CD1c-positive myeloid dendritic cell (primary cell): ENCODE data around the gene RHBDF1.
A peak's percentile ranks its signal among the peaks of the same experiment; 100 is the strongest.

Experiments used
- DNase-seq: peaks from one replicate; pipeline ENCODE4 v3.0.0-alpha.2; 2016; ENCODE audit errors: extremely low spot score

The RHBDF1 gene

DNA sequence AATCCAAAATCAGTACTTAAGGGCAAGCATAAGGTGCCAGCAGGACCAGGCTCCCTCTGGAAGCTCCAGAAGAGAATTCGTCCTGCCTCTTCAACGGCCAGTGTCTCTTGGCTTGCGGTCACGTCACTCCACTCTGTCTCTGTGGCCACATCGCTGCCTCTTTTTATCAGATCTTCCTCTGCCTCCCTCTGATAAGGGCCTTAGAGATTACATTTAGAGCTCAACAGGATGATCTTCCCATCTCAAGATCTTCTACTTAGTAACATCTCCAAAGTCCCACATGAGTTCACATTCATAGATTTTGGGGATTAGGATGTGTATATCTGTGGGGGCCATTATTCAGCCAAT lies 22.5 kb upstream of the RHBDF1 start:
- no peak for DNase-seq

GRCh38 chr16:92431-93339 lies 20.3 kb upstream of the RHBDF1 start:
- DNase-seq = no peak

DNA sequence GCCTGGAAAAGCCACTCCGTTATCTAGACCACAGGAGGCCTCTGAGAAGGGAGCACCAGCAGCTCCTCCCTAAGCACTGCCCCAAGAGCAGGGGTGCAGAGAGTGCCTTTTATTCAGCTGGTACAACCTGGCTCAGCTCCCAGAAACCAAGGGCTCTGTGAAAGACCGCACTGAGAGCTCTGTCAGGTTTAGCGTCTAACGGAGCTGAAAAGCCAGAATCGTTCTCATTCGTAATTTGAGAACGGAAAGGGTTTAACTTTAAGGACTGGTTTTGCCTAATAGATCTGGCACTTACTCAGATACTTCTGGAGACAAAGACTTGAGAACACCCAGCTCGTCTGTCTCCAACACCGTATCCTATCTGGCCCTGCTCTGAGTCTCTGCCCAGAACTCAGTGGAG lies 19.1 kb upstream of the RHBDF1 start:
- DNase-seq = no peak

DNA sequence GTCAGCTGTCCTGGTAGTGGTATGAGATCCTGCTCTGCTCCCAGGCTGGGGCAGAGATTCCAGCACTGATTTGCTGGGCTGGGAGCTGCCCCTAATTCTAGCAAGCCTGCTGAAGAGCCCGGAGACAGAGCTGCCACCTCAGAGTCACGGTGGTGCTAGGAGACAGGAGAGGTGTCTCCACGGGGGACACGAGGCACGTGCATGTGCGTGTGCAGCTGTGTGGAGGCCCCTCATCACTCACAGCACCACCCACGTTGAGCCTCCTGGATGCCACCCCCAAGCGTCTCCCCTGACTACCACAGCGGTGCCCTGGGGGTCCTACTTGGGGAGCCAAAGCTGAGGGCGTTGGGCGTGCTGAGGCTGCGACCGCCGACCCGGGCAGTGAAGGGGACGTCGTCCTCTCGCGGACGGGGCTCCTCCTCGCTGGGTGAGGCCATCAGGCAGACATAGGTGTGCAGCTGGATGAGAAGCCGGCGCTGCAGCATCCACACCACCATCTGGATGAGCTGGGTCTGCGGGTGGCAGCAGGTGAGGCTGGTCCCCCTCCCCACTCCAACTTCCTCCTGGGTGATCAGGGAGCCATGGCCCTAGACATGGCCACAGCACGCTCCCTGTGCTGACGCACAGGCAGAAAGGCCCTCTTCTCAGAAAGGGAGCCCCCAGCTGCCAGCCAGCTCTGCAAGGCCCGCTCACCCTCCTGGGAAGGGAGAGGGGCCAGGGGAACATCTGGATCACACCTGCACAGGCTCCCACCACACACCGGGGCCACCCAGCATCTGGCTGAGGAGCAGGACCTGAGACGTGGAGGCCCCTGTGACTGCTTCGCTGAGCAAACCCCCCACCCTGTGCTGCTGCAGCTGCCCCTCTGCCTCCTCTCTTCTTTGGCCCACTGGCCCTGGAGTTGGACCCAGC lies 17.2 kb upstream of the RHBDF1 start:
- no peak for DNase-seq

DNA sequence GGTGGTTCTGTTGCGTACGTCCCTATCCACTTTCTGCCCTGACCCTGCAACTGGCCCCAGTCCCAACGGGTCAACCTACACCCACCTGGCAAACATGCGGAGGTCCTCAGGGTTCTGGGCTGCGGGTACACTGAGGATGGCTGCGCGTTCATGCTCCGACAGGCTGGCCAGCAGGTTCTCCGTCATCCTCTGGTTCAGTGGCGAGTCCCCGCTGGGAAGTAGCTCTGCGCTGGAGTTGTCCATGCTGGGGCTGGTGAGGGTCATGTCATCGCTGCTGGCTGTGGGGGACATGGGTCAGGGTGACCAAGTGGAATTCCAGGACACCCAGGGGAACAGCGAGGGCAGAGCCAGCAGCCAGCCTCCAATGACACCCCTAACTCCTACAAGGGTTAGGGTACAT lies 16.2 kb upstream of the RHBDF1 start:
- DNase-seq = no peak

DNA sequence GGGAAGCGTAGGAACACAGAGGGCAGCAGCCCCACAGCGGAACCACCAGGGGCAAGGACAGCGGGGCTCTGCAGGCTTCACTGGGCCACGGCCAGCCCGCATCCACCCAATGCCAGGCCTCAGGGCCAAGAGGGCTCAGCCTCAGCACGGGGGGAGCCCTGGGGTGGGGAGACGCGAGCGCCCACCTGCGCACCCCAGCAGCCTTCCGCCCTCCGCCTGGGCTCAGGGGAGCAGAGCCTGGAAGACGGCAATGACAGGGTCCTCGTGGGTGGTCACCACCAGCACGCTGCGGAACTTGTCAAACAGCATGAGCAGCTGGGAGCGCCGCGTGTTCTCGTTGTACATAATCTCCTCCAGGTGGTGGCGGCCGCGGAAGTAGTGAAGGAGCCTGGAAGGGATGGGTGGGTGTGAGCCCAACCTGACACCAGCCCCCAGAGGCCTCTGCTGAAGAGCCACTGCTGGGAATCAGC lies 14.1 kb upstream of the RHBDF1 start:
- DNase-seq = no peak

DNA sequence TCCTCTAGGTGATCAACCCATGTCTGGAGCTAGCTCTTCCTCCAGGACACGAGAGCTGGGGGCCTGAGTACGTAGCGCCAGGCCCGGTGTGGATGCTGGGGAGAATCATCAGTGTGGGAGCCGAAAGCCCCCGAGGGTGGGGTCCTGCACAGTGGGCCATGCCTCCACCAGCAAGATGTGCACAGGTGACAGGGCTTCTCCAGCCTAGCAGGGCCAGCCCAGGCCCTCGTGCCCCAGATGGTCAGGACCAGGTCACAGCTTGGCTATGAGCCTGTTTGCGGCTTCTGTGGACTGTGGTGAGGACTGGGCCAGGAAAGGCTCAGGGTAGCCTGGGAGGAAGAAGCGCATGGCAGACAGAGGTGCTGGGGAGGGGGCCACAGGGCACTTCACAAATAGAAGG lies 13.4 kb upstream of the RHBDF1 start:
- DNase-seq = no peak

DNA sequence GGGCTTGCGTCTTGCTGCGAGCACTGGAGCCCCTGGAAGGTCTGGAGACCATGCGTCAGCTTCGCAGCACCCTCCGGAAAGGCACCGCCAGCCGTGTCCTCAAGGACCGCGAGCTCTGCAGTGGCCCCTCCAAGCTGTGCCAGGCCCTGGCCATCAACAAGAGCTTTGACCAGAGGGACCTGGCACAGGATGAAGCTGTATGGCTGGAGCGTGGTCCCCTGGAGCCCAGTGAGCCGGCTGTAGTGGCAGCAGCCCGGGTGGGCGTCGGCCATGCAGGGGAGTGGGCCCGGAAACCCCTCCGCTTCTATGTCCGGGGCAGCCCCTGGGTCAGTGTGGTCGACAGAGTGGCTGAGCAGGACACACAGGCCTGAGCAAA lies 13.0 kb upstream of the RHBDF1 start:
- no peak for DNase-seq

DNA sequence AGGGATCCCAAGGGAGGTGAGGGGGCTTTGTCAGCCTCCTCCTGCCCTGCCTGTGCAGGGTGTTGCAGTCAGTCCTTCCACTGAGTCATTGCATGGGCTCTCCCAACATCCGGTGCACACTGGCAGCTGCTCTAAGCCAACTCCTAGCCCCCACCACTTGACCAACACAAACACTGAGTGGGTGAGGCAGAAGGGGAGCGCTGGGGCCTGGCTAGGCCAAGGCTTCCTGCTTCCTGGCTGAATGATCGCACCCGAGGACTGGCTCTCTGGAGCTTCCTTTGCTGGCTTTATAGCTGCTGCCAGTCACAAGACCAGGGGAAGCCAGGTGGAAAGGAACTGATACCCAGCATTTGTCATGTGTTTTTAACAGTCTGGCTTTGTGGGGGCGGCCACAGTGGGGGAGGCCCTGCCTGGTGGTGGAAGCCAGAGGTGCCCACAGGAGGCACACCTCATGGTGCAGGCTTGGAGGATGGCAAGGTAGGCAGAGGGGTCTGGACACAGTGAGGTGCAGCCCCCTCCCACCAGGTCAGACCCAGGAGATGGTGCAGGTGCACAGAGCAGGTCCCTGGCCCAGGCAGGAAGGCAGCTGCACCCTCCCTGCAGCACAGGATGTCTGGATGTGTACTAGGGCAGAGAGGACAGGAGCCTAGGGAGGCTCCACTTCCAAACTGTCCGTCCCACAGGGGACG lies 12.4 kb upstream of the RHBDF1 start:
- peak; percentile 90 for DNase-seq

GRCh38 chr16:83781-84615 lies 11.6 kb upstream of the RHBDF1 start:
- no peak for DNase-seq

- DNase-seq = no peak
These were observed 10.7 kb upstream of the RHBDF1 start for GRCh38 chr16:83060-83603.

- DNase-seq = no peak
These were observed 7.0 kb upstream of the RHBDF1 start for GRCh38 chr16:79151-80054.

DNA sequence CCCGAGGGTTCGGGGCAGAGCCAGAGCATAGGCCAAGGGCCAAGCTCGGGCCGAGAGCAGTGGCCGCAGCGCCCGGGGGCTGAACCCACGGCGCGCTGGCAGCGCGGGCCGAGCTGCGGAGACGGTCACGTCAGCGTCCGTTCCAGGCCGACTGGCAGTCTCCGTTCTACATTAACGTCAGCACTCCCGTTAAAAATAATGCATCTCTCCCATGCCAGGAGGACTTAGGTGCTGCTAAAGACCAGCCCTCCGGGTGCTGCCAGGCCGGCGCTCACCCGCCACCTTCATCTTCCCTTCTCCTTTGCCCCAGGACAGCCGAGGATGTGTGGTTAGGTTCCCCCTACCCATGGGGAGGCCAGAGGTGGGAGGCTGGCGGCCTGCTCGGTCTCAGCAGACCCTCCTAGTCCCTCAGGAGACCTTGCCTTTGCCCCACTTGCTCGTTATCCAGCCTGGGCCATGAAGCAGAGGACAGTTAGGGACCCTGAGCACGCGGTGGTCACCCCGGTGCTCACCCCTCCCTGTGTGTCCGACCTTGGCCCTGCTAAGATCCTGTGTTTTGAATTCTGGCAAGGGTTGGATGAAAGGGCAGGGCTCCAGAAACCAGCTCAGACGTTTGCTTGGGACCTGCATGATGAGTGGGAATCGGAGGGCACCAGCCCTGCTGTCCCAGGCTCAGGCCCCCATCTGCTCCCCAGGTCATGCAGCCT lies 6.2 kb upstream of the RHBDF1 start:
- no peak for DNase-seq

GRCh38 chr16:77807-78443 lies 5.5 kb upstream of the RHBDF1 start, which contains the start of gene MPG:
Gene MPG, plus strand, starts transcription at chr16:78225. Its CDS starts 85 bp downstream, at chr16:78310.
- peak; percentile 89 for DNase-seq

DNA sequence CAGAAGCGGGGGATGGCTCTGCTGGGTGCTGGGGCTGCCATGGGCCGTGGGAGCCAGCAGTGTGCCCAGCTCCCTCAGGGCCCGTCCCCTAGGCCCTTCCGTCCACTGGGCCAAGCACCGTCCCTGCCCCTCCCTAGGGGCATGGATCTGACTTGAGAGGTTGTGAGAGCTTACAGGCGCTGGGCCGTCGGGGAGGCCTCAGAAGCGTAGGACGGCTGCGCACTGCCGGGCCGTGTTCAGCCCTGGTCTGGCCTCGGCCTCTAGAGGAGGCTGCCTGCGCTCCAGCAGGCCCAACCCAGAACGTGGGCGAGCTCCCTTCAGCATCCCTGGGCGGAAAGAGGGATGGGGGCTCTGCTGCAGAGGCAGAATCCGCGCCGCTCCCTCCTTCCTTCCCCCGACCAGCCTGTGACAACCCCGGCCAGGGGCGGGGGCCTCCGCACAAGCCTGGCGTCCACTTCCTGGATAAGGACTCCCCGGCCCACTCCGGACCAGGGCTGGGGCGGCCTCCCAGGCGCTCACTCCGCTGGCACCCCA lies 4.9 kb upstream of the RHBDF1 start:
- DNase-seq = peak; percentile 51

- no peak for DNase-seq
These were observed 4.3 kb upstream of the RHBDF1 start for GRCh38 chr16:76535-77272.
